ENCODE results near the gene TUT7. TPM values are rescaled to one million over a fixed set of nuclear protein-coding genes. Genes with fewer than 3 reads are reported as not detected.

Gene TUT7
- total RNA-seq, 1 donor from 2014 or later, result 37.7 TPM

DNA sequence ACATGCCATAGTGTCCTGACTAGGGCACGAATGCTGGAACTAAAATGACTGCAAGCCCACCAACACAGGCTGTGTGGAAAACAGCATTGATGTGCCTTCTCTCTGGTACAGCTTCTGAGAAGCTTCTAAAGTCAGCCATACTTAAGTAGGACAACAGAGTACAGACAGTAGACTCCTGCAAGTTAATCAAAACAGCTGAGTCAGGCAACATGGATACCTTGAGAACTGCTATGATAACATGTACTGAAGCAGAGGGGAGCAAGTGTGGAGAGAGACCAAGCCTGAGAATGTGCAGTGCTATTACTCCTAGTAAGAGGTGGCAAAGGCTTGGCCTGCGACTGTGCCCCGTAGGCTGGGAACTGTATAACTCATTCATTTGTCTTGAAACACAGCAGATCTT, 74.4 kb downstream of the TUT7 start:
- no peak for TF ChIP-seq CTCF (IDR thresholded peaks at IDR 0.05)
- no peak overlapping the region for H3K27ac ChIP-seq
- peaks cover 10% of the 10 kb centered on the region for H3K36me3 ChIP-seq
- DNase-seq (no peak), ATAC-seq (no peak)
- no peaks in the 10 kb centered on the region for H3K27me3 ChIP-seq (ENCODE audit: low read depth)
- no peak overlapping the region for H3K4me3 ChIP-seq
- H3K4me1 ChIP-seq, result peaks cover 39% of the 10 kb centered on the region
- no peaks in the 10 kb centered on the region for H3K9me3 ChIP-seq
- intact Hi-C loops (cut with DNase I), result no loop called here

- Histone ChIP-seq H3K36me3 (peaks cover 28% of the 10 kb centered on the region), H3K27ac (no peak overlapping the region), H3K4me3 (no peak overlapping the region), H3K27me3 (ENCODE audit: low read depth) (no peaks in the 10 kb centered on the region), H3K9me3 (no peaks in the 10 kb centered on the region), H3K4me1 (peaks cover 33% of the 10 kb centered on the region)
- no peak for DNase-seq
- intact Hi-C loops (cut with DNase I), result no loop called here
- no peak for ATAC-seq
- no peak for TF ChIP-seq CTCF (IDR thresholded peaks at IDR 0.05)
These were observed 77.1 kb downstream of the TUT7 start for GRCh38 chr9:86277072-86277471.

- Histone ChIP-seq H3K27me3 (ENCODE audit: low read depth) (no peaks in the 10 kb centered on the region), H3K4me3 (no peak overlapping the region), H3K36me3 (peaks cover 40% of the 10 kb centered on the region), H3K4me1 (peaks cover 28% of the 10 kb centered on the region), H3K27ac (no peak overlapping the region), H3K9me3 (no peaks in the 10 kb centered on the region)
- intact Hi-C loops (cut with DNase I), result no loop called here
- TF ChIP-seq CTCF (IDR thresholded peaks at IDR 0.05), result no peak
- DNase-seq (no peak), ATAC-seq (no peak)
These were observed 78.2 kb downstream of the TUT7 start for GRCh38 chr9:86275962-86276361.

DNA sequence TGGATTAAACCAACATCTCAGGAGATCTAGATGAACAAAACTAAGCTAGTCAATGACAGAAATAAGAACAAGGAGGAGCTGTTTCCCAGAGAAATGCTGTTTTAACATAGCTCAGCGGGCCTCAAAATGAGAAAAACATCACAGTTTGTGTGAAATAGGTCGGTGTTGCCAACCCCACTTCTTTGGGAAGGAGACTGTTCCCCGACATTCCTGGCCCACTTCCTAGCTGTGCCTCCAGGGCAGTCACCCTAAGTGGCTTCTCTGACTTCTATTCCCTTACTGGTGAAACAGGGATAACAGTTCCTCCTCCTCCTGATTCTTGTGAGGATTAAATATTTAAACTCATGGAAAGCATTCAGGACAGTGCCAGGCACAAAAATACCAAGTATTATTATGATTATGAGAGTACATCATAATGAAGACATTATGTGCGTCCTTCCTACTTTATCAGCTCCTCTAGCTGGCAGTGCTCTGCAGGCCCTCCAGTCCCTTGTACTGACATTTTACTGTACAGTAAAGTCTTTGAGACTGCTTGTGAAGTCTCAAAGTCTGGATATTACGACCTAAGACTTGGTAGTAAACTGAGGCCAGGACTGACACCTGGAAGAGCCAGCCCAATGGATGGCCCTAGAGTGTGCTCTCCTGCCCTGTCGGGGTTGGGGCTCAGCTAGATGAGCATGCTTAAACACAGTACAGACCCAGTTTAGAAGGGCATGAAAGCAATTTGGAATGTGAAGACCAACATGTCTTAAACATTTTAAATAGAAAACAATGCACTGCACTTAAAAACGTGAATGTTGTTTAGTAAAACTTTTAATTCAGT, 79.2 kb downstream of the TUT7 start:
- no peak for TF ChIP-seq CTCF (IDR thresholded peaks at IDR 0.05)
- no peaks in the 10 kb centered on the region for H3K9me3 ChIP-seq
- H3K27ac ChIP-seq, result no peak overlapping the region
- ATAC-seq, result no peak
- no peak overlapping the region for H3K4me3 ChIP-seq
- intact Hi-C loops (cut with DNase I), result no loop called here
- DNase-seq, result no peak
- peaks cover 19% of the 10 kb centered on the region for H3K4me1 ChIP-seq
- H3K27me3 ChIP-seq (ENCODE audit: low read depth), result no peaks in the 10 kb centered on the region
- peaks cover 40% of the 10 kb centered on the region for H3K36me3 ChIP-seq

- no peak for ATAC-seq
- Histone ChIP-seq H3K4me1 (peaks cover 2% of the 10 kb centered on the region), H3K36me3 (peaks cover 48% of the 10 kb centered on the region), H3K27me3 (ENCODE audit: low read depth) (no peaks in the 10 kb centered on the region), H3K9me3 (no peaks in the 10 kb centered on the region), H3K4me3 (no peak overlapping the region), H3K27ac (no peak overlapping the region)
- intact Hi-C loops (cut with DNase I), result no loop called here
- TF ChIP-seq CTCF (IDR thresholded peaks at IDR 0.05), result no peak
- no peak for DNase-seq
These were observed 82.0 kb downstream of the TUT7 start for GRCh38 chr9:86272221-86272620.

Measured in lower lobe of right lung (tissue), 2 donors.